ENCODE results near the gene TGM5.

The TGM5 gene

DNA sequence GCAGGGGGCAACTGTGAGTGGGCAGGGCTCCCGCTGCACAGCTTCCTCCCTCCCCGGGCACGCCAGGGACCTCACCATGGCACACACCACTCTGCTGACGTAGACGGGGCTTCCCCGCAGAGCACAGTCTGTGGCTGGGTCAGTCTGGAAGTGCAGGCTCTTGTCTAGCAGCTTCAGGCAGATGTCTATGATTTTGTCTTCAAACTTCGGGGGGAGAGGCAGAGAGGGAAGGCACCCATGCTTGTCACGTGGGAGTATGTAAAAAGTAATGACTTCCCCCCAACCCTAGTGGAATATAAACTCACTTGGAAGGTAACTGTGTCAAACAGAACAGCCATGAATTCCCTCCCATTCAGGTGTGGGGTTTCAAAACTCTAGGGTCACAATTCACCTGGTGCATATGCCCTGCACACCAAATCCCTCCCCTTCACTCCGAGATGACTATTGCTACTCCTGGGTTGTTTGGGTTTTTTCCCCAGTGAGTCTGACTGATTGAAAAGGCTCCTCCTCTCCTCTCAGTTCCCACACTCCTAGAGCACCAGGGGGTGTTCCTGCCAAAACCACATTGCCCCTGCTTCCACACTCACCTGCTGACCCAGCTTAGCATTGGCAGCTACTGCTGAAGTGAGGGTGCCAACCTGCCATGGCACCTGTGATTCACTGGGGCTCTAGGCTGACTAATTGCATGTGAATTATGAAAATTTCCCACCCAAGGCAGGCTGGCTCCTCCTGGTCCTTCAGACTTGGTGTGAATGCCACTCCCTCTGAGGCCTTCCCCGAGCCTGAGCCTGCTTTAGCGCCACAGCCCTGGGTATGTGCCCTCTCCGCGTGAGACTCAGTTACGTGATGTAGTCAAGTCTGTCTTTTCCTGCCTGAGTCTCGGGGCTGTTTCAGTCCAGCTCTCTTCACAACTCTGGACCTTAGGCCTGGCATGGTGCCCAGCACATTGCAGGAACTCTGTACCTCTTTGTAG is 13.0 kb downstream of the TGM5 start:
- Histone ChIP-seq H3K36me3 (no peaks in the 10 kb centered on the region), H3K27me3 (no peaks in the 10 kb centered on the region; the same call in 1 of the 2 replicates), H3K4me1 (no peaks in the 10 kb centered on the region), H3K4me3 (ENCODE audit: low read depth, low read length) (no peak overlapping the region), H3K9me3 (no peaks in the 10 kb centered on the region)
- peak; percentile 28 for DNase-seq
- TF ChIP-seq, protein P1, sequence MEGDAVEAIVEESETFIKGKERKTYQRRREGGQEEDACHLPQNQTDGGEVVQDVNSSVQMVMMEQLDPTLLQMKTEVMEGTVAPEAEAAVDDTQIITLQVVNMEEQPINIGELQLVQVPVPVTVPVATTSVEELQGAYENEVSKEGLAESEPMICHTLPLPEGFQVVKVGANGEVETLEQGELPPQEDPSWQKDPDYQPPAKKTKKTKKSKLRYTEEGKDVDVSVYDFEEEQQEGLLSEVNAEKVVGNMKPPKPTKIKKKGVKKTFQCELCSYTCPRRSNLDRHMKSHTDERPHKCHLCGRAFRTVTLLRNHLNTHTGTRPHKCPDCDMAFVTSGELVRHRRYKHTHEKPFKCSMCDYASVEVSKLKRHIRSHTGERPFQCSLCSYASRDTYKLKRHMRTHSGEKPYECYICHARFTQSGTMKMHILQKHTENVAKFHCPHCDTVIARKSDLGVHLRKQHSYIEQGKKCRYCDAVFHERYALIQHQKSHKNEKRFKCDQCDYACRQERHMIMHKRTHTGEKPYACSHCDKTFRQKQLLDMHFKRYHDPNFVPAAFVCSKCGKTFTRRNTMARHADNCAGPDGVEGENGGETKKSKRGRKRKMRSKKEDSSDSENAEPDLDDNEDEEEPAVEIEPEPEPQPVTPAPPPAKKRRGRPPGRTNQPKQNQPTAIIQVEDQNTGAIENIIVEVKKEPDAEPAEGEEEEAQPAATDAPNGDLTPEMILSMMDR (IDR thresholded peaks at IDR 0.05; ENCODE audit: low read depth, low read length): no peak

- TF ChIP-seq, protein P1 (IDR thresholded peaks at IDR 0.05; ENCODE audit: low read depth, low read length): no peak
- H3K27me3 ChIP-seq: no peaks in the 10 kb centered on the region; the same call in 1 of the 2 replicates
- no peaks in the 10 kb centered on the region for H3K4me1 ChIP-seq
Measured at GRCh38 chr15:43251871-43252250, 14.9 kb downstream of the TGM5 start.

DNA sequence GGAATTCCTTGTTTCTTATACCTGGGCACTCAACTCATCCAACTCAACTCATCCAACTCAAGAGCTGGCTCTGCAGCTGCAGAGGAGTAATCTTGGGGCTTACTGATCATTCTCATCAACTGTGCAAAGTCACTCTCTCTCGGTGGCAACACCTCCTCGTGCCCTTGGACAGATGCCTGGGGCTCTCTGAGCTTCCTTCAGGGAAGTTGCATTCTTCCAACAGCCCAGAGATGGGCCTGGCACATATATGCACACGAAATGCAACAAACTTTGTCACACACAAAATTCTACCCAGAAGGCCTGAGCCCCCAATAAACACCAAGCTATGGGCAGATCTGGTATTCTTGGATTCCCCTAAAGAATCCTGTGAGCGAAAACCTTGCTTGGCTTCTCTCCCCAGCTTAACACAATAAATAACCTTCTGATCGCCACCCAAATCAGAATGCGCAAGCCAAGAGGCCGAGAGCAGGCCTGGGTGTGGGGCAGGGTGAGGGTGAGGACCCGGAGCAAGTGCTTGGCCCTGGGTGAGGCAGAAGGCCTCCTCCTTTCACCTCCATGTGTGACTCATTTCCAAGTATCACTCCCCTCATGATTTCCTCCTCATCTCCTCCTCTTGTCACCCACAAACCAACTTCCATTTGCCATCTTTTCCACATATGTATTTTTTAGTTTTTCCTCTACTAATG is 15.4 kb downstream of the TGM5 start:
- Histone ChIP-seq H3K36me3 (no peaks in the 10 kb centered on the region), H3K4me3 (ENCODE audit: low read depth, low read length) (no peak overlapping the region), H3K4me1 (no peaks in the 10 kb centered on the region), H3K27me3 (no peaks in the 10 kb centered on the region), H3K9me3 (no peaks in the 10 kb centered on the region)
- no peak for DNase-seq
- TF ChIP-seq, protein P1 (IDR thresholded peaks at IDR 0.05; ENCODE audit: low read depth, low read length): no peak

More at GRCh38 chr15:43251871-43252250, 14.9 kb downstream of the TGM5 start:
- no peaks in the 10 kb centered on the region for H3K9me3 ChIP-seq
- H3K36me3 ChIP-seq: no peaks in the 10 kb centered on the region
- DNase-seq: no peak
- no peak overlapping the region for H3K4me3 ChIP-seq (ENCODE audit: low read depth, low read length)

DNA sequence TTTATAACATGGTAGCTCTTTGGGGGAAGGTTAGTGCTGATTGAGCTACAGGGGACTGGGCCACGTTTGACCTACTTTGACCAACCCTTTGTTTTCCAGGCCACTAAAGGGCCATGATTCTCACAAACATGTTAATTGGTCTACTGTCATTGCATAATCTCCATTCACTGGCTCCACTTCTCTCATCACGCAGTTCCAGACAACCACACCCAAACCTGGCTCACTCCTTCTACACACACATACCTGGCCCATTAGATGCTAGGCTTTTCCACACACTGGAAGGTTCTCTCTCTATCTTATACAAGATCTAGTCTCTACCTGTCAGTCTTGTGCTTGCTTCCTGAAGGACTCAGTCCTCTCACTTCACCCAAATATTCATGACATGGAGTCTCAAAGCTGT is 15.9 kb downstream of the TGM5 start:
- no peaks in the 10 kb centered on the region for H3K9me3 ChIP-seq
- H3K4me3 ChIP-seq (ENCODE audit: low read depth, low read length): no peak overlapping the region
- no peaks in the 10 kb centered on the region for H3K4me1 ChIP-seq
- DNase-seq: no peak
- H3K36me3 ChIP-seq: no peaks in the 10 kb centered on the region
- TF ChIP-seq, protein P1 (IDR thresholded peaks at IDR 0.05; ENCODE audit: low read depth, low read length): no peak
- H3K27me3 ChIP-seq: no peaks in the 10 kb centered on the region

GRCh38 chr15:43249699-43250203 is 17.0 kb downstream of the TGM5 start:
- no peak for DNase-seq
- H3K36me3 ChIP-seq: no peaks in the 10 kb centered on the region
- no peaks in the 10 kb centered on the region for H3K9me3 ChIP-seq
- H3K27me3 ChIP-seq: no peaks in the 10 kb centered on the region
- TF ChIP-seq, protein P1 (IDR thresholded peaks at IDR 0.05; ENCODE audit: low read depth, low read length): no peak
- no peaks in the 10 kb centered on the region for H3K4me1 ChIP-seq
- no peak overlapping the region for H3K4me3 ChIP-seq (ENCODE audit: low read depth, low read length)

All from BE2C (cell line).